Effector memory CD4-positive, alpha-beta T cell (primary cell): Measurements from ENCODE around the gene MEF2D.

Source experiments
- DNase-seq, 3 donors: peaks; one replicate each; pipeline ENCODE4 v3.0.0-alpha.2; 2020
- H3K27ac ChIP-seq: 2 replicates; pipeline ENCODE4 v1.7.0; 2013; ENCODE audit warnings: mild to moderate bottlenecking, low read length, moderate library complexity; ENCODE audit not compliant: insufficient read depth, poor library complexity, severe bottlenecking
- H3K27me3 ChIP-seq: replicated peaks from 2 replicates; pipeline ENCODE4 v1.7.0; 2013; ENCODE audit warnings: mild to moderate bottlenecking, low read length; ENCODE audit not compliant: insufficient read depth, control insufficient read depth, poor library complexity, severe bottlenecking
- H3K36me3 ChIP-seq: 2 replicates; pipeline ENCODE4 v1.7.0; 2013; ENCODE audit warnings: mild to moderate bottlenecking, low read length, moderate library complexity; ENCODE audit not compliant: control insufficient read depth, insufficient read depth
- H3K4me1 ChIP-seq: 2 replicates; pipeline ENCODE4 v1.7.0; 2013; ENCODE audit warnings: low read length, mild to moderate bottlenecking; ENCODE audit not compliant: control insufficient read depth, insufficient read depth, poor library complexity, severe bottlenecking
- H3K4me3 ChIP-seq: 2 replicates; pipeline ENCODE4 v1.7.0; 2013; ENCODE audit warnings: low read length, low read depth, mild to moderate bottlenecking; ENCODE audit not compliant: insufficient read depth, poor library complexity, severe bottlenecking
- H3K9me3 ChIP-seq: 2 replicates; pipeline ENCODE4 v1.7.0; 2013; ENCODE audit warnings: mild to moderate bottlenecking, low read length, moderate library complexity; ENCODE audit not compliant: control insufficient read depth

The MEF2D gene

GRCh38 chr1:156448134-156448967 lies 52.2 kb downstream of the MEF2D start:
- Histone ChIP-seq H3K36me3 (no peaks in the 10 kb centered on the region), H3K4me1 (peaks cover 4% of the 10 kb centered on the region), H3K27ac (no peak overlapping the region), H3K9me3 (no peaks in the 10 kb centered on the region), H3K27me3 (peaks cover 3% of the 10 kb centered on the region), H3K4me3 (no peak overlapping the region)
- DNase-seq: no peak

- Histone ChIP-seq H3K27me3 (peaks cover 17% of the 10 kb centered on the region), H3K4me3 (no peak overlapping the region), H3K9me3 (no peaks in the 10 kb centered on the region), H3K27ac (no peak overlapping the region), H3K36me3 (no peaks in the 10 kb centered on the region), H3K4me1 (peaks cover 4% of the 10 kb centered on the region)
- peak; percentile 60 to 72 (median 63) for DNase-seq
These were observed 54.7 kb downstream of the MEF2D start for GRCh38 chr1:156445789-156446263.

GRCh38 chr1:156444407-156445001 lies 56.1 kb downstream of the MEF2D start:
- H3K4me1 ChIP-seq: peaks cover 4% of the 10 kb centered on the region
- H3K27me3 ChIP-seq: peaks cover 28% of the 10 kb centered on the region
- no peak for DNase-seq
- no peaks in the 10 kb centered on the region for H3K36me3 ChIP-seq
- H3K4me3 ChIP-seq: no peak overlapping the region
- no peak overlapping the region for H3K27ac ChIP-seq
- H3K9me3 ChIP-seq: no peaks in the 10 kb centered on the region

GRCh38 chr1:156443286-156443685 lies 57.3 kb downstream of the MEF2D start:
- H3K36me3 ChIP-seq: no peaks in the 10 kb centered on the region
- H3K9me3 ChIP-seq: no peaks in the 10 kb centered on the region
- no peak overlapping the region for H3K27ac ChIP-seq
- H3K27me3 ChIP-seq: peaks cover 40% of the 10 kb centered on the region
- H3K4me3 ChIP-seq: no peak overlapping the region
- H3K4me1 ChIP-seq: peaks cover 4% of the 10 kb centered on the region
- no peak for DNase-seq

GRCh38 chr1:156440654-156441437 lies 59.7 kb downstream of the MEF2D start:
- Histone ChIP-seq H3K4me3 (no peak overlapping the region), H3K27ac (no peak overlapping the region), H3K27me3 (peaks cover 64% of the 10 kb centered on the region), H3K9me3 (no peaks in the 10 kb centered on the region), H3K4me1 (peaks cover 19% of the 10 kb centered on the region), H3K36me3 (no peaks in the 10 kb centered on the region)
- no peak for DNase-seq

GRCh38 chr1:156439777-156440183 lies 60.8 kb downstream of the MEF2D start:
- Histone ChIP-seq H3K4me3 (no peak overlapping the region), H3K9me3 (no peaks in the 10 kb centered on the region), H3K27me3 (peaks cover 72% of the 10 kb centered on the region), H3K36me3 (no peaks in the 10 kb centered on the region), H3K27ac (no peak overlapping the region), H3K4me1 (peaks cover 15% of the 10 kb centered on the region)
- no peak for DNase-seq

- Histone ChIP-seq H3K4me1 (peaks cover 15% of the 10 kb centered on the region), H3K36me3 (no peaks in the 10 kb centered on the region), H3K9me3 (no peaks in the 10 kb centered on the region), H3K27me3 (peaks cover 75% of the 10 kb centered on the region), H3K27ac (no peak overlapping the region), H3K4me3 (no peak overlapping the region)
- no peak for DNase-seq
These were observed 61.4 kb downstream of the MEF2D start for GRCh38 chr1:156439036-156439776.

- H3K27me3 ChIP-seq: peaks cover 75% of the 10 kb centered on the region
- no peak overlapping the region for H3K4me3 ChIP-seq
- H3K27ac ChIP-seq: no peak overlapping the region
- H3K4me1 ChIP-seq: peaks cover 15% of the 10 kb centered on the region
- no peaks in the 10 kb centered on the region for H3K9me3 ChIP-seq
- H3K36me3 ChIP-seq: no peaks in the 10 kb centered on the region
- DNase-seq: no peak
These were observed 62.1 kb downstream of the MEF2D start for GRCh38 chr1:156438278-156438987.
